GM19328 (cell line): ENCODE data around the gene TIAM1.
"Not testable (repeated sequence)": the region's sequence is repeated elsewhere in the genome, so short reads cannot be mapped to it uniquely, and the experiment has no call there.

Experiments
- ATAC-seq: cut with Tn5 transposase; IDR thresholded peaks from one replicate; pipeline ENCODE4 v1.9.1; 2021; ENCODE audit warnings: mild to moderate bottlenecking, moderate library complexity; ENCODE audit not compliant: unreplicated experiment

Gene TIAM1

GRCh38 chr21:31255036-31255435 is 89.0 kb downstream of the TIAM1 start:
- no peak for ATAC-seq

GRCh38 chr21:31254131-31254530 is 89.9 kb downstream of the TIAM1 start:
- ATAC-seq: no peak

DNA sequence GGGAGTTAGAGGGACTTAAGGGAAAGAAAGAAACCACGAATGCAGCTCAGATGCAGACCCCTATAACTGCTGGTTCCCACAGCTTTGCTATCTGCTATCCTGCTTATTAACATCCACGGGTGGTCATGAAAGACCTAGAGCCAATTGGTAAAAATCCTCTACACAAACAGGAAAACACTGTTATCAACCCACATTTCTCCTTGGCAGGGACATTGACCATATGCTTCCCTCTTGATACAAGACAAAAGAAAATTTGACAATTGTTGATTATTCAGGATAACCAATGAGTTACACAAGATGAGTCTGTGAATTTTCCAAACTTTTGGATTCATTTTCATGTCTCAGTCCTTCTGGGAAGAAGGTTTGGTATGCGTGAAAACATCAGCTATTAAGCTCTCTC is 90.4 kb downstream of the TIAM1 start:
- ATAC-seq: no peak

DNA sequence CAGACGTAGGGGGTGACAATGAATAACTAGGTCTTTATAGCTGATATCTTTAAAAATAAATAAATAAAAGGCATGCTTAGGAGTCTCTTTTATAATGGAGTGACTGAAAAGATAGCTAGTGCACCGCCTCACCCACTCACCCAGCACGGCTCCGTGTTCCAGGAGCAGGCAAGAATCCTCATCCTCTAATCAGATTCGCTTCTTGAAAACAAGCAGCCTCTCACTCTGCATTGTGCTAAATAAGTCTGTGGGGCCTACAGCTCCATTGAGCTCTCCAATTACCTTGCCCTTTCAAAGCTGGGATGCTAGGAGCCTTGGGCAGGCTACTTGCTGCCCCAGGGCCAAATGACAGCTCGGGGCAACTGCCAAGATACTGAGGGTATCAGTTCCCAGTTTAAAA is 91.5 kb downstream of the TIAM1 start:
- ATAC-seq: no peak

GRCh38 chr21:31252091-31252490 is 92.0 kb downstream of the TIAM1 start:
- no peak for ATAC-seq

DNA sequence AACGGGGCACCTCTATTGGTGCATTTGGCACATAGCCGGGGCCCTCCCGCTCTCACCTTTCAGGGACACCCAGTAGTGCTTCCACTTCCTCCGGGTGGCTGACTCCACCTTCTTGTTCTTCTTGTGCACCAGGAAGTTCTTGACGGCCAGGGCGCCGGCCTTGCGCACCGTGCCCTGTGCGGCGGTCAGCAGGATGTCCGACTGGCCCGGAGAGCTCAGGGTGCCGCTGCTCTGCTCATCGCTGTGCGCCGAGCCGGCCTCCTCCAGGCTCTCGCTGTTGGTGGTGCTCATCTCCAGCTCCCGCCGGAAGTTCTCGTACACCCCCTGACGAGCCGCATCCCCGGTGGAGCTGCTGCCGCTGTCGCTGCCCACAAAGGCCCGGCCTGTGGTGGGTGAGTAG is 92.4 kb downstream of the TIAM1 start:
- ATAC-seq: no peak

DNA sequence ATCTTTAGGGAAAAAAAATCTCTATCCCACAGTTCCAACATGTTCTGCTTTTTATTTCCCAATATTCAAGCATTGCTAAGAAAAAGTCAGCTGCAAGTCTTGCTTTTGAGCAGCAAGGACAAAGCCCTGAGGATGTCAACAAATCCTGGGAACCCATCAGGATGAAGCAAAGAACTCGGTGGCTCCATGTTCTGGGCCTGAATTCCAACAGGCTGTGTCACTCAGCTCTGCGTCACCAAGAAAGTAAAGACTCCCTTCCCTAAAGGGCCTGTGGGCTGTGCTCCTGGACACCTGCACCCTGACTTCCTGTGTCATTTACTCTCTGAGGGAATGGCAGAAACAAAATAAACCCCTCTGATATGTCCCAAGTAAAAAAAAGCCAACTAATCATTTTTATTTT is 95.5 kb downstream of the TIAM1 start:
- ATAC-seq: no peak

GRCh38 chr21:31243611-31244010 is 100.5 kb downstream of the TIAM1 start:
- no peak for ATAC-seq

- no peak for ATAC-seq
Observed at GRCh38 chr21:31236528-31236927, 107.5 kb downstream of the TIAM1 start.

DNA sequence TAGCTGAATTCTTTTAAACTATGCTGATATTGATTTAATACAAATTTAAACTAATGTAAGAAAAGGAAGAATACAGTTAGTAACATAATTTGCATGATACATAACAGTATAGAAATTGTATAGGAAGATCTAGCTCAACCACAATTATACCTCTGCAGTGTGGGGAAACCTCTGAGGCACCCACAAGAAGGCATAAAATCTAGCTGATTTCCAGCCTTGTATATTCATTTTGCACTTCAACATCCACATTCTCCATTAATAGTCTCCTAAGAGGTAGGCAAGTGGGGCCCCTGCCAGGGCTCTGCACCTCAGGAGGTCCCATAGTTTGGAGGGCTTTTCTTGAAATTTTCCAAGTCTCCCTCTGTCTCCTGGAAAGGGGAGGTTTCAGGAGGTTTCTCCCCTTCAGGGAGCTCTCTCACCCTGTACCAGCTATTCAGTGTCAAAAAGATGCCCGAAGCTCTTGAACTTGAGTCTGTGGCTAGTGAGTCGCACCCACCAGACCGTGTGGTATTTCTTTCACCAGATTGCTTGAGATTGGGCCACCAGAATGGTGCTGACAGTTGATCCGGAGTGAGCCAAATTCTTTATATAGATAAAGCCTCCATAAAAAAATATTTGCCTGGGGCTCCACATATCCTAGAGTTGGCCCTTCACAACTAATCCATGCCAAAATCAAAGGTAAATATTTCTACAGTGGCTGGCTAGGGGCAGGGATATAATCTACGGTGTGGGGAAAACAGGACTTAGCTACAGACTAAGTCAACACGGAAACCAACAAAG is 108.2 kb downstream of the TIAM1 start:
- ATAC-seq: no peak

- ATAC-seq: no peak
Observed at GRCh38 chr21:31234936-31235335, 109.1 kb downstream of the TIAM1 start.

- ATAC-seq: no peak
Observed at GRCh38 chr21:31233711-31234110, 110.3 kb downstream of the TIAM1 start.

GRCh38 chr21:31232344-31232743 is 111.7 kb downstream of the TIAM1 start:
- ATAC-seq: no peak

- ATAC-seq: no peak
Observed at GRCh38 chr21:31230937-31231336, 113.1 kb downstream of the TIAM1 start.

DNA sequence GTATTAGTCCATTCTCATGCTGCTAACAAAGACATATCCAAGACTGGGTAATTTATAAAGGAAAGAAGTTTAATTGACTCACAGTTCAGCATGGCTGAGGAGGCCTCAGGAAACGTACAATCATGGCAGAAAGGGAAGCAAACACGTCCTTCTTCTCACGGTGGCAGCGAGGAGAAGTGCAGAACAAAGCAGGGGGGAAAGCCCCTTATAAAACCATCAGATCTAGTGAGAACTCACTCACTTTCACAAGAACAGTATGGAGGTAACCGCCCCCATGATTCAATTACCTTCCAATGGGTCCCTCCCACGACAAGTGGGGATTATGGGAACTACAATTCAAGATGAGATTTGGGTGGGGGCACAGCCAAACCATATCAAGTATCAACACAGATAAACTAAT is 115.3 kb downstream of the TIAM1 start:
- not testable (repeated sequence) for ATAC-seq

- ATAC-seq: no peak
Observed at GRCh38 chr21:31225713-31226112, 118.3 kb downstream of the TIAM1 start.

- no peak for ATAC-seq
Observed at GRCh38 chr21:31222142-31222541, 121.9 kb downstream of the TIAM1 start.

DNA sequence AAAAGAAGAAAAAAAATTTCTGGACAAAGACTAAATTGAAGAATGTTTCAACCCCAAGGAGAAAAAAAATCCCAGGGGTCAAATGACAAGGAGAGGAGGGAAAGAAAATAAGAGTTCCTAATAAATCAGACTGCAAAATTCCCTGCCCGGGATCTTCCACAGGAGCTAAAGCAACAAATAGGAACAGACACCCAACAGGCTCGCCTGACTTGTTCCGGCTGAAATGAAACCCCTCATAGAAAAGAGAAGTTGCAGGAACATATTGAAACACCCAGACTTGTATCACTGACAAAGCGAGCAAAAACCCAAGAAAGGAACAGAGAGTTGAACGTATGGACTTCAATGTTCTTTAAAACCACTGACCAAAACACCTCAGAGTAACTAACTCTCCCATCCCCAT is 123.0 kb downstream of the TIAM1 start:
- ATAC-seq: no peak

- ATAC-seq: no peak
Observed at GRCh38 chr21:31220575-31220974, 123.5 kb downstream of the TIAM1 start.

GRCh38 chr21:31218830-31219608 is 125.0 kb downstream of the TIAM1 start:
- ATAC-seq: no peak

- ATAC-seq: no peak
Observed at GRCh38 chr21:31216206-31216605, 127.9 kb downstream of the TIAM1 start.

- no peak for ATAC-seq
Observed at GRCh38 chr21:31213787-31214186, 130.3 kb downstream of the TIAM1 start.
